ENCODE measurements around the gene UMAD1.

Gene UMAD1

GRCh38 chr7:7830122-7830878 lies 189.7 kb downstream of the UMAD1 start:
- DNase-seq (ENCODE audit: low spot score): no peak

DNA sequence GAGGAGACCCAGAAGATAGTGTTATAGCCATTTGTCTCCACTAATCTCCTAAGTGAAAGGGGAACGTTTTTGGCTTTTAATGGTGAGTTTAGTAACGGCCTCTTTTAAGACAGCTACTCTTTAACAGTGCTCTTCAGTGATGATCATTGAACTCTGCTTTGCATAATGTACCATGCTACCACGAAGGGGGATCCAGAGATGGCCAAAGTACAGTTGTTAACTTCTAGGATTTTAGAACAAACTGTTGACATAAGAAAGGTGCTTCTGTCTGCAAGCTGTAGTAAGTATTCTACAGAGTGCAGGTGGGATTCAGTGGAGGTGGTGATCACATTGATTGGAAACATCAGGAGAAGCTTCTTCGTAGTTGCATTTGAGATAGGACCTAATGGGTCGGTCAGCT lies 192.0 kb downstream of the UMAD1 start:
- no peak for DNase-seq (ENCODE audit: low spot score)

DNA sequence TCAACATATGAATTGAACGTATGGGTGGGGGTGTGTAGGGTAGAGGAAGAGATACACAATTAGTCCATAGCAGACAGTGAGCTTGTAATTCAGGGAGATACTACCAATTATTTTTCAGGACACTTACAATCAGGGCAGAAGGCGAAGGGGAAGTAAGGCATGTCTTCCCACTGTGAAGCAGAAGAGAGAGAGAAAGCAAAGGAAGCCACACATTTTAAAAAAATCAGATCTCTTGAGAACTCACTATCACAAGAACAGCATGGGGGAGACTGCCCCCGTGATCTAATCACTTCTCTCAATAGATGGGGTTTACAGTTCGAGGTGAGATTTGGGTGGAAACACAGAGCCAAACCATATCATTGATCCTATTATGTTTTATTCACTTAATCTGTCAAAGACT lies 194.2 kb downstream of the UMAD1 start:
- no peak for DNase-seq (ENCODE audit: low spot score)

DNA sequence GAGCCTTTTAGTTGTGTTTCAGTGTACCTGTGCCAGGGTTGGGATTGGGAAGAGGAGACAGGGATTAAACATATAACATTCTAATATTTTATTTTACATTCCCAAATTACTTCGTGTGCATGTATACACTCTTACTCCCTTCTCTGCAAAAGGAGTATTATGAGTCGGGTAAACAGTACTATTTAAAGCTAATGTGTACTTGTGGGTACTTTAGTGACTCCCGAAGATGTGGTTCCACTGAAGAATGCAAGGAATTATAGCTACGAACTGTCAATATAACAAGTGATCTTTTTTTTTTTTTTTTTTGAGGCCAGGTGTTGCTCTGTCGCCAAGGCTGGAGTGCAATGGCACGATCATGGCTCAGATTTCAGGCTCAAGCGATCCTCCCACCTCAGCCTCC lies 200.5 kb downstream of the UMAD1 start:
- no peak for DNase-seq (ENCODE audit: low spot score)

GRCh38 chr7:7843240-7843639 lies 202.7 kb downstream of the UMAD1 start:
- DNase-seq (ENCODE audit: low spot score): no peak

GRCh38 chr7:7843972-7844371 lies 203.4 kb downstream of the UMAD1 start:
- DNase-seq (ENCODE audit: low spot score): no peak

DNA sequence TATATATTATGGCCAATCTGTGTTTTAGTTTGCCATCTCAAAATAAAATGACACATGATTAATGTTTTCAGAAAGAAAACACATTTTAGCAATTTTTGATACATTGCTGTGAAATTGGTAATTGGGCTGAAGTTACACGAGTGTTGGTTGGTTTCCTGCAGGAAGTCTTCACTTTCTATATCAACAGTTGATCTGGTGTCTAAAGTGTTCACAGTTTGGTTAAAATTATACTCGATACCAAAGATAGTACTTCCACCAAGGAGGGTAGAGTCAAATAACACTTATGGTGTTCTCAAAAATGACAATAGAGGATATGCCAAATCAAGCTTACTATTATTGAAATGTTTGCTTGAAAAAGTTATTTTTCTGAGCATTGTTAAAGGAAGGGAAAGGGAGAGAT lies 207.7 kb downstream of the UMAD1 start:
- no peak for DNase-seq (ENCODE audit: low spot score)

GRCh38 chr7:7848892-7849291 lies 208.3 kb downstream of the UMAD1 start:
- DNase-seq (ENCODE audit: low spot score): no peak

DNA sequence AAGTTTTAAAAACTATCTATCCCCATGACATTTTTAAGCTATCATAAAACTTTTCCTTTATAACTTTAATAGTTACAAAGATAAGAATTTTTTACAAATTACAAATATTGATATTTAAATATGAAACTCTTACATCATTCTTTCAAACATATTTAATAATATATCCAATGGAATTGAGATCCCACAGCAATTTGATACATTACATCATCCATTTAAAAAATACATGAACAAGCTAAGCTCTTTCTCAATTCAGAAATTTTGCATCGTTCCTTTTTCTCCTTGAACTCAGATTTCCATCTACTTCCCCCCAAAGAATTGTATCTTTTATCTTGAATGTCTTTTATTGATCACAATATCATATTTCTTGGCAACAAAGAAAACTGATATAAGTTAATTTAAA lies 209.6 kb downstream of the UMAD1 start:
- no peak for DNase-seq (ENCODE audit: low spot score)

DNA sequence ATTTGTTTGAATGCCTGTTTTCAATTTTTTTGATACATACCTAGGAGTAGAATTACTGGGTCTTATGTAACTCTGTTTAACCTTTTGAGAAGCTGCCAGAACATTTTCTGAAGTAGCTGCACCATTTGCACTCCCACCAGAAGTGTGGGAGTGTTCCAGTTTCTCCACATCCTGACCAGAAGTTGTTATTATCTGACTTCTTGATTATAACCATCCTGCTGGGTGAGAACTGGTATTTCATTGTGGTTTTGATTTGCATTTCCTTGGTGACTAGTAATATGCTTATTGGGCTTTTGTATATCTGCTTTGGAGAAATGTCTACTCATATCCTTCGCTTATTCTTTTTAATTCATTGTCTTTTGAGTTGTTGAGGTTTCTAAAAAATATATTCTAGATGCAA lies 210.8 kb downstream of the UMAD1 start:
- DNase-seq (ENCODE audit: low spot score): no peak

GRCh38 chr7:7851991-7852390 lies 211.4 kb downstream of the UMAD1 start:
- no peak for DNase-seq (ENCODE audit: low spot score)

DNA sequence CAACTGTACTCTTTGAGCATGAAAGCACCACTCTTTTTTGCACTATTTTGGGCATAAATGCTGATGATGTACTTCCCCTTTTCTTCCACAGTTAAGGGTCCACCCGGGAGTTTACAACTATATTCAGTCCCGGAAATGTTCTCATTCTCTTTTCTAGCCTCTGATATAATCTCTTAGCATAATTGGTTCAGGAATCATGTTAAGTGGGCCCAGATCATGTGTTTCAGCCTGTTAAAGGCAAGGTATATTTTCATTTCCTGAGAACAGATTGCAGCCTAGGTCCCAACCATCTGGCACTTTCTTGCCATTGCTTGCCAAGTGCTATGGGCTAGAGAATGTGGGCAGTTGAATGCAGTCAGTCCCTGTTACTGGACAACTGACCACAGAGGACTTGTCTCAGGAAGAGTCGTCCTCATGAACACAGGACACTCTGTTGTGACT lies 216.6 kb downstream of the UMAD1 start:
- no peak for DNase-seq (ENCODE audit: low spot score)

DNA sequence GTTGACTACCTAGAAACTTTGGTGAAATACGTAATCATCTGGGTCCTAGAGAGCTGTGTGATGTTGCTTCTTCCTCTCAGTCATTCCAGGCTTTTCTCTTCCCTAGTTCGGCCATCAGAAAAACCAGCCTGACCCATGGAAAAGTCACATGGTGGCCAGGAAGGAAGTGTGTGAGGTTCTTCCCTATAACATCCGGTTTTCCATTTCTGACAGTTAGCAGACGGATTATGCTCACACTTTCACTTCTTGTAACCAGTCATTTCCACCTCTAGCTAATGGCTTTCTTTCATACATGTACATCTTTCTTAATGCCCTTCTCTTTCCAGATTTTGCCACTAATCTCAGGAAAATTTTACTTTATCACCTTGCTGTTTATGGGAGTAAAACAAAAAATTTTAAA lies 218.0 kb downstream of the UMAD1 start:
- no peak for DNase-seq (ENCODE audit: low spot score)

DNA sequence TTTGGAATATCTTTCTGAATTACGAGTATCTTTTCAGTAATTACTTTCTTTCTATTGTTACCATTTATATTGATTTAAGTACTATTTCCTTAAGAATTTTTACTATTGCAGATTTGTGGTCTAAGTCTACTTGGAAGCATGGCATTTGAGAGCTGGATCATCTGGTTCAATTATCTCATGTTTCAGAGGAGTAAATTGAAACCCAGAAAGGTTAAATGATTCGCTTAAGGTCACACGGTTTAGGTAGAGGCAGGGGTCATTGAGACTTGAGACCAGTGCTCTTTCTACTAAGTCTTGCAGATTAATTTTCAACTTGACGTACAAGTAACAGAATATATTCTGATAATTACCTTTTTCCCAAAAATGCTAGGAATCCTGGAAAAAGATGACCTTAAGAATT lies 218.9 kb downstream of the UMAD1 start:
- no peak for DNase-seq (ENCODE audit: low spot score)

DNA sequence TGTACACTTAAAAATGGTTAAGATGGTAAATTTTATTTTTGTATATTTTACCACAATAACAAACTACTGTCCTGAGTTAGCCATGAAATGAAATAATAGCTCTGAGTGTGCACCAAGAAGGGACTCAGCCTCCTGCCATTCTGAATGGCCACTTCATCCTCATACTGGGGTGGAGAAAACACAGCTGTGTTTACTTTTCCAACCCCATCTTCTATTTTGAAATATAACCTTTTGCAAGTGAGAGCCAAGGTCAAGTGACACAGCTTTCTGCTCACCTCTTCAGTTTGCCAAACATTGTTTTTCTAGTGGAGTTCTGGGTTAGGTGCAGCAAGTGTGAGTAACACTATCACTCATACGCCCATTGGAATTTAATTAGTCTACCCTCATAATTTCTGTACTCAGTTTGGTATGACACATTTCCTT lies 220.7 kb downstream of the UMAD1 start:
- DNase-seq (ENCODE audit: low spot score): peak; percentile 84

DNA sequence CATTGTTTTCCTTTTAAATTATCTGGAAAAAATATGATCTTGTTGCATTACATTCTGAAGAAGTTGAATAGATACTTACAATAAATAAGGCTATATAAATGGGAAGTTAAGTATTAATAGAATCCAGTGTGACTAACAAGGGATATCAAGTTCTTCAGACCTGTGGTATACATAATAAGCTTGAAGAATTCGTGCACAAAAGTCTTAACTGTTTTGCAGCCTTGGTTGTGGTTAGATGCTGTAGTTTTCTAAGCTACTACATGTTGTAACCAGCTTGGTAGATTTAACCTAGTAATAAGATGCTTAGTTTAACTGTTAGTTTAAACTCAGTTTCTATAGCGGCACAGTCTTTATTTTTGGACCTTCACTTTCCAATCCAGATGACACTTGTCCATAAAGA lies 221.8 kb downstream of the UMAD1 start:
- no peak for DNase-seq (ENCODE audit: low spot score)

GRCh38 chr7:7867846-7868571 lies 227.5 kb downstream of the UMAD1 start:
- no peak for DNase-seq (ENCODE audit: low spot score)

DNA sequence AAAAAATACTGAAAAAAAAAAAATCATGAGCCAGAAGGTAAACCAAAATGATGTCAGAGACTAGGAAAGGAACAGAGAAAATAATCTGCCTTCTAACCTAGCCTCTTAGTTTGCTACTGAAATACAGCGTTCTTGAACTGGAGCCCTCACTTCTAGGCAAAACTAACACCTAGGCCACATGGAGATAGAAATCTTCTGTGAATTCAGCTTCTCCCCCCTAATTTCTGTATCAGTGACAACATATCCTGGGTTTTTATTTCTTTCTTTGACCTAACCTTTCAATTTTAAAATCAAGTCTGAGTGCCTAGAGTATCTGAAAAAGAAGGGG lies 228.0 kb downstream of the UMAD1 start:
- no peak for DNase-seq (ENCODE audit: low spot score)

DNA sequence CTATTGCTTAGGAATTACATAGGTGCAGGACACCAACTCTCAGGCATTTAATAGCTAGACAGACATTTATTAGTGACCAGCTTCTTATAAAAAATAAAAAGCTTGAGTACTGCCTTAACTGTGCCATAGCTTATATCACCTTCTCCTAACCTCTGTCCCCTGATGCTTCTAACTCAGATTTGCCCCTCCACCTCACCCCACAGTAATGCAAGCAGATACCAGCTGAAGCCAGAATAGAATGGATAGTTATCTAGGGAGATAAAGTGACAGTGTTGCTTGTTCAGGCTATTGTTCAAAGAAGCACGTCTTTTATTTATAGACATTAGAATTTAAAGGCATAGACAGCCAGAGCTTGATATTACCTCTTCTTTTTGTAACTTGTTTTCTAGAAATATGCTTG lies 228.5 kb downstream of the UMAD1 start:
- no peak for DNase-seq (ENCODE audit: low spot score)

DNA sequence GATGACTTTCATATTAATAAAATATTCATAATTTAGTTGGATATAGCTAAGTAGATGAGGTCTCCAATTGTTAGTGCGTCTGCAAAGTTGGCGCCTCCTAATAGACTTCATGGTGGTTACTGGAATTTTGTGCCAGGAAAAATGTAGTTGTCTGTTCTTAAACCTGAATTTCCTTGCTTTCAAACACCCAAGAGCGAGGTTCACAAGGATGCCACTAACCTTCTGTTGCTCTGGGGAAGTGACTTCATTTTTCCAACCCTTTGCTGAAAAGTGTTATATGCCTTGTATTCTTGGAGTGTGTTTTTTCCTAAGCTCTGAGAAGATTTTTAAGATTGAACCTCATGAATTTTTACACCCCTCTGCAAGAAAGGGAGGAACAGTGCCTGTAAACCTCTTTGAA lies 229.1 kb downstream of the UMAD1 start:
- DNase-seq (ENCODE audit: low spot score): no peak

DNA sequence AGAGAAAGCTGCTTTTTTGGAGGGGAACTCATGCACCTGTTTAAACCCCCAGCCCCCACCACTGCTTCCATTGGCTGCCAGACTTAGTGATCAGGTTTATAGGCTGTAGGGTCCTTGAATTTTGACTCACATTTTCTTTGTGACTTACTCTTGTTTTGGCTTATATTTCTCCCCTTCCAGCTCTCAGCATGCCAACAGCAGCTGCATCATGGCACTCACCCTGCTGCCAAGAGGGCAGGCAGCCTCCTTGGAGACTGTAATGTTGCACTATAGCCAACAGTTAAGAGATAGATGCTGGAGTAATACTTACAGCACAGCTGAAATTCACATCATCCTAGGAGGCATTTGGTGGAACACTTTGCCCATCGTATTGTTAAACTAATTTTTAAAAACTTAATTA lies 230.0 kb downstream of the UMAD1 start:
- DNase-seq (ENCODE audit: low spot score): no peak

GRCh38 chr7:7876419-7876818 lies 235.9 kb downstream of the UMAD1 start:
- no peak for DNase-seq (ENCODE audit: low spot score)

DNA sequence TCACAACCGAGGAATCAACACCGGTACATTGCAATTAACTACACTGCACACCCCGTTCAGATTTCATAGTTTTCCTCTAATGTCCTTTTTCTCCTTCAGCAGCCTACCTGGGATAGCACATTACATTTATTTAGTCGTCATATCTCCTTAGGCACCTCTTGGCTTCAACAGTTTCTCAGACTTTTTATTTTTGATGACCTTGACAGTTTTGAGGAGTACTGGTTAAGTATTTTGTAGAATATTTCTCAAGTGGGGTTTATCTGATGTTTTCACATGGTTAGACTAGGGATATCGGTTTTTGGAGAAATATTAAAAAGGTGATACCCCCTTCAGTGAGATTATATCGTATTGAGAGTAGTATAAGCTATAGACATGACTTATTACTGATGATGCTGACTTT lies 241.0 kb downstream of the UMAD1 start:
- DNase-seq (ENCODE audit: low spot score): no peak

DNA sequence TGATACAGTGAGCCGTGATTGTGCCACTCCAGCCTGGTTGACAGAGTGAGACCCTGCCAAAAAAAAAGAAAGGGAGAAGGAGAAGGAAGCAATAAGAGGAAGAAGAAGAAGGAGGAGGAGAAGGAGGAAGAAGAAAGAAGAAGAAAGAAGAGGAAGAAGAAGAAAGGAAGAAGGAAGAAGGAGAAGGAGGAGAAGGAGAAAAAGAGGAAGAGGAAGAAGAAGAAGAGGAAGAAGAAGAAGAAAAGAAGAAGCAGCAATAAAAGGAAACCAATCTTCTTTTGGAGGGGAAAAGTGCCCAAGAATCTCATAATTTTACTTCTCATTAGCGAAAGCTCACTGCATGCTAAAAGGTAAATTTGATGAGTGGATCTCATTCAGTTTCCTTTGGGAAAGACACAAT lies 242.3 kb downstream of the UMAD1 start:
- DNase-seq (ENCODE audit: low spot score): no peak
